Common myeloid progenitor, CD34-positive (primary cell): Measurements from ENCODE around the gene LHX5.

ENCODE experiments used
- CTCF ChIA-PET: fragments of 350-600 bp; sonication (Branson Sonifier 250); formaldehyde crosslinking; loops from one replicate; lab custom pipeline; 2021; ENCODE audit warnings: antibody characterized with exemption; lab: Charles Lee
- POLR2A ChIA-PET: fragments of 350-600 bp; sonication (Branson Sonifier 250); formaldehyde crosslinking; loops from one replicate; lab custom pipeline; 2021; ENCODE audit warnings: antibody characterized with exemption; lab: Charles Lee
- DNase-seq, 3 donors: peaks; one replicate each; pipeline versions ENCODE4 v3.0.0 to v3.0.0-alpha.2; 2013
- H3K27ac ChIP-seq, 2 experiments: 1 replicate in 1 of 2; 2 replicates in 1 of 2; pipeline ENCODE4 v1.7.0; 2013; ENCODE audit warnings: inconsistent platforms in 2 of 2, low read length in 2 of 2, mild to moderate bottlenecking in 2 of 2, low read depth in 1 of 2, moderate library complexity in 1 of 2; ENCODE audit not compliant: severe bottlenecking in 2 of 2, insufficient read depth in 1 of 2, poor library complexity in 1 of 2
- H3K27me3 ChIP-seq, 5 experiments: replicated peaks in 2 of 5; 1 replicate in 3 of 5; 2 replicates in 2 of 5; pipeline versions ENCODE4 v1.6.1 to v1.7.0; 2013; ENCODE audit warnings: low read length in 4 of 5, mild to moderate bottlenecking in 2 of 5, moderate library complexity in 2 of 5, inconsistent platforms in 1 of 5; ENCODE audit not compliant: insufficient read depth in 5 of 5, control insufficient read depth in 4 of 5
- H3K36me3 ChIP-seq, 4 experiments: 1 replicate in 2 of 4; 2 replicates in 2 of 4; pipeline versions ENCODE4 v1.6.1 to v1.7.0; 2013; ENCODE audit warnings: low read length in 3 of 4, control low read depth in 1 of 4, mild to moderate bottlenecking in 1 of 4; ENCODE audit not compliant: control insufficient read depth in 4 of 4, insufficient read depth in 4 of 4
- H3K4me1 ChIP-seq, 4 experiments: 1 replicate in 3 of 4; 2 replicates in 1 of 4; pipeline versions ENCODE4 v1.6.1 to v1.7.1; 2013; ENCODE audit warnings: low read length in 3 of 4, mild to moderate bottlenecking in 3 of 4, control low read depth in 1 of 4, inconsistent platforms in 1 of 4, moderate library complexity in 1 of 4; ENCODE audit not compliant: control insufficient read depth in 4 of 4, insufficient read depth in 4 of 4; ENCODE audit errors: control extremely low read depth in 1 of 4
- H3K4me3 ChIP-seq, 7 experiments: 1 replicate in 4 of 7; 2 replicates in 3 of 7; pipeline versions ENCODE4 v1.5.1 to v1.7.0; 2013; ENCODE audit warnings: mild to moderate bottlenecking in 7 of 7, low read length in 6 of 7, moderate library complexity in 6 of 7, inconsistent platforms in 2 of 7, low read depth in 2 of 7, control low read depth in 1 of 7; ENCODE audit not compliant: insufficient read depth in 4 of 7, control insufficient read depth in 1 of 7; ENCODE audit errors: extremely low read depth in 1 of 7
- H3K9me3 ChIP-seq, 5 experiments: 1 replicate in 4 of 5; 2 replicates in 1 of 5; pipeline versions ENCODE4 v1.6.1 to v1.7.1; 2013; ENCODE audit warnings: low read length in 4 of 5, mild to moderate bottlenecking in 2 of 5, inconsistent platforms in 1 of 5, low read depth in 1 of 5, moderate library complexity in 1 of 5; ENCODE audit not compliant: control insufficient read depth in 4 of 5, insufficient read depth in 2 of 5; ENCODE audit errors: control extremely low read depth in 1 of 5
- WGBS: methylation state at CpG from one replicate; pipeline ENCODE4 v1.1.5; 2013; ENCODE audit not compliant: insufficient coverage; 5-methylcytosine and 5-hydroxymethylcytosine counted together

The LHX5 gene

DNA sequence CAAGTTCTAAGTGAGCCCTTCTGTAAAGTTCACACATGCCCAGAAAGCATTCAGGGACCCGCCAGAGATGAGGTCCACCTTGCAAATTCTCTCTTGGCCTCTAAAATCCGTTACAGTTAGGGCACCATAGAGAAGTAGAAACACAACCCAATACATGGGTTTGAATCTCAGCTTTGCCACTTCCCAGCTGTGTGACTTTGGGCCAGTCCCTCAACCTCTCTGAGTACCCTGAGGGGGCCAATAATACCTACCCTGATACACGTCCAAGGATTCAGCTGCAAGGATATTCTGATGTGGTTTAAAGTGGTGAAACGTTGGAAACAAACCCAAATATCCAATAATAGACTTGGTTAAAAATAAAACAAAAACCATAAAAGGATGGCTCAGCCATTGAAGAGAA lies 11.7 kb downstream of the LHX5 start:
- Histone ChIP-seq H3K9me3 (no peaks in the 10 kb centered on the region), H3K27ac (no peak overlapping the region), H3K27me3 (peaks cover 18 to 87% (median 28%) of the 10 kb centered on the region in 5 experiments), H3K4me1 (peaks cover 0 to 28% (median 13%) of the 10 kb centered on the region in 4 experiments), H3K4me3 (no peak overlapping the region), H3K36me3 (no peaks in the 10 kb centered on the region)
- POLR2A ChIA-PET: no interaction called here
- no peak for DNase-seq
- WGBS: 58% methylated on average over 2 of the region's 4 CpGs
- CTCF ChIA-PET: interaction anchor here (1.5 kb wide), 1 partner anchor 449 kb away, joined by 3 read pairs; no protein-coding TSS in a partner anchor

DNA sequence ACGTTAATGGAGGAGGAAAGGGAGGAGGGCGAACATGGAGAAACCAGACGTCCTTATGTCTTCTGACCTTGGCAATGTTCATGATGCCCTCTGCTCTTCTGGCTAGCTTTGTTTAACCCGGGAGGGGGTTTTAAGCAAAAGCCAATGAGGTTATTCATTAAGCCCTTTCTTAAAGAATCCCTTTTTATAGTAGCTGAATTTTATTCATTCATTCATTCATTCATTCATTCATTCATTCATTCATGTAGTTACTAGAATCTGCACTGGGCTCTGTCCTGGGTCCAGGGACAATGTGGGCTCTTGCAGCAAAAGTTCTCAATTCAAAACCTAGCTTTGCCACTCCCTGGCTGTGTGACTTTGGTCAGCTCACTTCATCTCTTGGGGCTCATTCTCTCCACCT lies 14.0 kb downstream of the LHX5 start:
- CTCF ChIA-PET: interaction anchor here (1.3 kb wide), 1 partner anchor 456 kb away, joined by 4 read pairs; no protein-coding TSS in a partner anchor
- no peak for DNase-seq
- H3K4me3 ChIP-seq: no peak overlapping the region
- H3K36me3 ChIP-seq: no peaks in the 10 kb centered on the region
- no CpG with 5 or more reads among the region's 4 CpGs for WGBS
- peaks cover 0 to 6% (median 2%) of the 10 kb centered on the region in 4 experiments for H3K4me1 ChIP-seq
- peaks cover 9 to 68% (median 18%) of the 10 kb centered on the region in 5 experiments for H3K27me3 ChIP-seq
- H3K27ac ChIP-seq: no peak overlapping the region
- no peaks in the 10 kb centered on the region for H3K9me3 ChIP-seq
- POLR2A ChIA-PET: no interaction called here

GRCh38 chr12:113457185-113457584 lies 14.5 kb downstream of the LHX5 start:
- ChIA-PET POLR2A (no interaction called here), CTCF (interaction anchor here (1.0 kb wide), 1 partner anchor 11 kb away, joined by 4 read pairs; no protein-coding TSS in a partner anchor)
- DNase-seq: no peak
- Histone ChIP-seq H3K27me3 (peaks cover 9 to 68% (median 18%) of the 10 kb centered on the region in 5 experiments), H3K4me1 (peaks cover 0 to 4% (median under 1%) of the 10 kb centered on the region in 4 experiments), H3K4me3 (no peak overlapping the region), H3K27ac (no peak overlapping the region), H3K9me3 (no peaks in the 10 kb centered on the region), H3K36me3 (no peaks in the 10 kb centered on the region)
- WGBS: 92% methylated on average over 5 of the region's 10 CpGs

DNA sequence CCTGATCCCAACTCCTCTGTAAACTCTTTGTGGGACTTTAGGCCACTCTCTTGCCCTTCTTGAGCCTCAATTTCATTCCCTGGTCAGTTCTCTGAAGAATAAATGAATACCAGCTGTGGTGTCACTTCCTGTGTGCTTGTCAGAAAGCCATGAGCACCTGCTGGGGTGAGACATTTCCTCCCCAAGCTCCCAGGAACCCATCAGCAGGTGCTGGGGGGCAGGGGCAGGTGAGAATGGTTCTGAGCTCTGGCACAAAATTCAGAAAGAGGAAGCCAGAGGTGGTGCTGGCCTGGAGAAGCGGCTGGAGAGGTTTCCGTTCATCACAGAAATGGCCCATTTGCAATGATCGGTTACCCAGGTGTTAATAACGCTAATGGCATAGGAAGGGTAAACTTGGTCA lies 14.9 kb downstream of the LHX5 start:
- H3K36me3 ChIP-seq: no peaks in the 10 kb centered on the region
- no peak overlapping the region for H3K27ac ChIP-seq
- ChIA-PET POLR2A (no interaction called here), CTCF (interaction anchor here (1.0 to 1.3 kb wide), 2 partner anchors 11 to 17 kb away, joined by 4 read pairs; no protein-coding TSS in a partner anchor)
- H3K4me3 ChIP-seq: no peak overlapping the region
- peaks cover 9 to 64% (median 18%) of the 10 kb centered on the region in 5 experiments for H3K27me3 ChIP-seq
- H3K9me3 ChIP-seq: no peaks in the 10 kb centered on the region
- WGBS: 80% methylated on average over 4 of the region's 4 CpGs
- peaks cover 0 to 4% (median 0%) of the 10 kb centered on the region in 4 experiments for H3K4me1 ChIP-seq
- no peak for DNase-seq

DNA sequence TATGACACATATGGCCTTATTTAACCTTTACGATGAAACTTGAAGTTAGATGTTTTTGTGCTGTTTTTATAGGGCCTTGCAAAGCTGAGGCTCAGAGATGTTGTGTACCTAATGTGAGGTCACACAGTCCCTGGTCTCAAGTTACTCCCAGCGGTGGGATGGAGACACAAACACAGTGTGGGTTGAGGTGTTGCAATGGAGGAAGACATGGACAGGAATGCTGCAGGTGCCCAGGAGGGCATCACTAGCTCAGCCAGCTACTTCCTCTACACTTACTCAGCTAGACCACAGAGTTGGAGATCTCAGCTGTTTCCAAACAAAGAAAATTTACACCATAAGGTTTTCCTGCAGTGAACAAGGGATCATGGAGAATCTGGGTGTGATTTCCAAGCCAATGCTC lies 15.5 kb downstream of the LHX5 start:
- 83% methylated on average over 1 of the region's 2 CpGs for WGBS
- no peak overlapping the region for H3K4me3 ChIP-seq
- no peaks in the 10 kb centered on the region for H3K36me3 ChIP-seq
- POLR2A ChIA-PET: no interaction called here
- DNase-seq: no peak
- H3K9me3 ChIP-seq: no peaks in the 10 kb centered on the region
- peaks cover 0 to 4% (median 0%) of the 10 kb centered on the region in 4 experiments for H3K4me1 ChIP-seq
- CTCF ChIA-PET: interaction anchor here (1.0 to 1.3 kb wide), 2 partner anchors 10 to 18 kb away, joined by 4 read pairs; no protein-coding TSS in a partner anchor
- H3K27me3 ChIP-seq: peaks cover 5 to 58% (median 14%) of the 10 kb centered on the region in 5 experiments
- no peak overlapping the region for H3K27ac ChIP-seq

DNA sequence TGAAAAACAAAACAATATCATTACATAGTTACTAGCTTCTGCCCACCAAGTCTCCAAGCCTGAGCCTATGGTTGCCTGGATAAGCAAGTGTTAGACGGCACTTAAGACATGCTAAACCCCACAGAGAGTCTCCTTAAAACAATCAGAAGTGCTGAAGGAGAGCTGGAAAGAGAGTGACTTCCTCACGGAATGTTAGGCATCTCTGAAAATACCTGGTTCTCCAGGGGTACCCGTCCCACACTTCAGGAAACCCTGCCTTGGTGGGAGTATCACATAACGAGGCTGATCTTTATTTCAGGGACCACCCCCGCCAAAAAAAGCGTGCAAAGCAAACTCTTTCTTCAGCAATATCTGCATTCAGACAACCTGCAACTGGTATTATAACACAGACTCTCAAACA lies 18.3 kb downstream of the LHX5 start:
- H3K4me3 ChIP-seq: no peak overlapping the region
- no peak overlapping the region for H3K27ac ChIP-seq
- peaks cover 0 to 41% (median 15%) of the 10 kb centered on the region in 5 experiments for H3K27me3 ChIP-seq
- 55% methylated on average over 3 of the region's 6 CpGs for WGBS
- ChIA-PET CTCF (interaction anchor here (0.6 to 1.8 kb wide), 3 partner anchors 9 to 242 kb away, joined by 3 to 5 read pairs (median 3); no protein-coding TSS in a partner anchor), POLR2A (no interaction called here)
- no peak for DNase-seq
- peaks cover 0 to 4% (median 2%) of the 10 kb centered on the region in 4 experiments for H3K4me1 ChIP-seq
- no peaks in the 10 kb centered on the region for H3K9me3 ChIP-seq
- H3K36me3 ChIP-seq: no peaks in the 10 kb centered on the region

DNA sequence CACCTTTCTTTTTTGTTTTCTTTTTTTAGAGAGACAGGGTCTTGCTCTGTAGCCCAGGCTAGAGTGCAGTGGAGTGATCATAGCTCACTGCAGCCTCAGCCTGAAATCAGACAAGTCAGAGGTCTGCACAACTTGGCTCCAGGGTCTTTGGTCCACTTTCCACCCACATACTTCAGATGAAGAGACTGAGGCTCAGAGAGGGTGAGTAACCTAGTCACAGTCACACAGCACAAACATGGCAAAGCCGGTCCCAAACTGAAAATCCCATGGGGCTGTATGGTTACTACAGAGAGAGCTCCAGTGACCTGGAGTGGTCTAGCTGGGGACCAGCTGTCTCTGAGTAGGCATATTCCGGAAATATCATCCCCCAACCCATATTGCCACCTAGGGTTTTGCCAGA lies 19.2 kb downstream of the LHX5 start:
- H3K4me3 ChIP-seq: no peak overlapping the region

More for the DNA sequence above, 19.2 kb downstream of the LHX5 start:
- no peak for DNase-seq
- Histone ChIP-seq H3K27ac (no peak overlapping the region), H3K4me1 (peaks cover 0 to 4% (median 2%) of the 10 kb centered on the region in 4 experiments), H3K27me3 (peaks cover 0 to 38% (median 15%) of the 10 kb centered on the region in 5 experiments), H3K36me3 (no peaks in the 10 kb centered on the region), H3K9me3 (no peaks in the 10 kb centered on the region)
- 100% methylated on average over 1 of the region's 2 CpGs for WGBS
- ChIA-PET POLR2A (interaction anchor here (0.6 to 0.7 kb wide), 2 partner anchors 45 to 220 kb away, joined by 4 to 5 read pairs; no protein-coding TSS in a partner anchor), CTCF (interaction anchor here (1.2 to 1.8 kb wide), 2 partner anchors 10 to 12 kb away, joined by 3 to 5 read pairs; no protein-coding TSS in a partner anchor)
